Left lung (tissue), 10 donors: ENCODE measurements around the gene NUMB. TPM values are rescaled to one million over a fixed set of nuclear protein-coding genes. Genes with fewer than 3 reads are reported as not detected.

ENCODE experiments used
- ATAC-seq: fragments of 200-7000 bp; cut with Tn5 transposase; one replicate; pipeline ENCODE4 v1.9.1; 2020; ENCODE audit warnings: moderate library complexity
- DNase-seq, 4 donors: peaks; one replicate each; pipeline ENCODE4 v3.0.0-alpha.2; 2013 to 2020
- H3K27ac ChIP-seq, 2 donors: fragments of 200-600 bp; sonication (generic) in 1 of 2; one replicate each; pipeline versions ENCODE4 v1.5.0 to v1.8.0; 2020 to 2021
- H3K27me3 ChIP-seq, 2 donors: fragments of 200-600 bp; sonication (generic) in 1 of 2; one replicate each; pipeline versions ENCODE4 v1.5.0 to v1.8.0; 2020 to 2021
- H3K36me3 ChIP-seq, 2 donors: fragments of 200-600 bp; sonication (generic) in 1 of 2; one replicate each; pipeline versions ENCODE4 v1.5.0 to v1.8.0; 2020 to 2021
- H3K4me1 ChIP-seq, 2 donors: fragments of 200-600 bp; one replicate each; pipeline ENCODE4 v1.8.0; 2021
- H3K4me3 ChIP-seq, 2 donors: fragments of 200-600 bp; sonication (generic) in 1 of 2; one replicate each; pipeline versions ENCODE4 v1.5.0 to v1.8.0; 2020 to 2021; ENCODE audit warnings: mild to moderate bottlenecking in 1 of 2
- H3K9me3 ChIP-seq, 2 donors: fragments of 200-600 bp; sonication (generic) in 1 of 2; one replicate each; pipeline versions ENCODE4 v1.5.0 to v1.8.0; 2020 to 2021
- intact Hi-C, 2 donors: fragments of 100-400 bp; cut with DNase I; formaldehyde crosslinking; loops; one replicate each; pipeline versions ENCODE4 v1.11.2 to v1.14.2; 2022
- polyA plus RNA-seq, 6 donors: library from polyadenylated mRNA; unstranded; fragments of 120-200 nt; gene quantifications; one replicate each; pipeline ENCODE4 v1.2.1, GENCODE V29; 2013; ENCODE audit not compliant: insufficient read length in 6 of 6
- total RNA-seq, 2 donors: library from RNA; stranded (reverse); fragmentation: NEBNext Ultra II Directional; extraction: Animal tissue kit (Norgen Biotek cat#: 25700); gene quantifications; one replicate each; pipeline ENCODE4 v1.2.1, GENCODE V29; 2021
- TF ChIP-seq, protein P1 (sequence below), 2 donors: fragments of 200-600 bp; sonication (generic) in 1 of 2; IDR thresholded peaks; one replicate each; pipeline versions ENCODE4 v1.5.0 to v1.8.0; 2021; ENCODE audit warnings: antibody characterized with exemption in 2 of 2
- donor health status: DM: no; HTN: yes; CAD: no.
- donor health status: DM: no; HTN: no; CAD: no.

The NUMB gene
- total and polyA plus RNA-seq, 8 donors = 91.0 to 121 (median 105) TPM

DNA sequence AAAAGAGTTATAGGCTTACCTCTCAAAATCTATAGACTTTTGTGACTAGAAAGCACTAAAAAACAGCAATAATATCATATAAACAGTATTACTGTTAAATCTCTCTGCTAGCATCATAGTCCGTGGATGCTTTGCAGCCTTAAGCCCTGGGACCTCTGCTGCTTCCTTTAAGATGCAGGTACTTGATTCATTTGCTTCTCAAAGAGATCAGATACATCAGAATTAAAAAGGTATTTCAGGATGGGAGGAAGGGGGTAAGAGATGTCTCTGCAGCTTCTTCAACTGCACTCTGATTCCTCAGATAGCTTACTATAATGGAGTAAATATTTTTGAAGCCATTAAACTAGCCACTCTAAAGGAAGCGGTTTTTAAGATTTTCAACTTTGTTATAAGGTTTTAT, 171.7 kb downstream of the NUMB start:
- ATAC-seq (no peak), DNase-seq (no peak)
- TF ChIP-seq, protein P1, sequence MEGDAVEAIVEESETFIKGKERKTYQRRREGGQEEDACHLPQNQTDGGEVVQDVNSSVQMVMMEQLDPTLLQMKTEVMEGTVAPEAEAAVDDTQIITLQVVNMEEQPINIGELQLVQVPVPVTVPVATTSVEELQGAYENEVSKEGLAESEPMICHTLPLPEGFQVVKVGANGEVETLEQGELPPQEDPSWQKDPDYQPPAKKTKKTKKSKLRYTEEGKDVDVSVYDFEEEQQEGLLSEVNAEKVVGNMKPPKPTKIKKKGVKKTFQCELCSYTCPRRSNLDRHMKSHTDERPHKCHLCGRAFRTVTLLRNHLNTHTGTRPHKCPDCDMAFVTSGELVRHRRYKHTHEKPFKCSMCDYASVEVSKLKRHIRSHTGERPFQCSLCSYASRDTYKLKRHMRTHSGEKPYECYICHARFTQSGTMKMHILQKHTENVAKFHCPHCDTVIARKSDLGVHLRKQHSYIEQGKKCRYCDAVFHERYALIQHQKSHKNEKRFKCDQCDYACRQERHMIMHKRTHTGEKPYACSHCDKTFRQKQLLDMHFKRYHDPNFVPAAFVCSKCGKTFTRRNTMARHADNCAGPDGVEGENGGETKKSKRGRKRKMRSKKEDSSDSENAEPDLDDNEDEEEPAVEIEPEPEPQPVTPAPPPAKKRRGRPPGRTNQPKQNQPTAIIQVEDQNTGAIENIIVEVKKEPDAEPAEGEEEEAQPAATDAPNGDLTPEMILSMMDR (IDR thresholded peaks at IDR 0.05) = no peak
- no peak overlapping the region for H3K27ac ChIP-seq
- intact Hi-C loops = no loop called here
- no peak overlapping the region for H3K4me3 ChIP-seq
- no peaks in the 10 kb centered on the region for H3K9me3 ChIP-seq
- no peaks in the 10 kb centered on the region for H3K27me3 ChIP-seq
- H3K4me1 ChIP-seq = no peaks in the 10 kb centered on the region
- peaks cover 0 to 84% of the 10 kb centered on the region in 2 donors for H3K36me3 ChIP-seq

DNA sequence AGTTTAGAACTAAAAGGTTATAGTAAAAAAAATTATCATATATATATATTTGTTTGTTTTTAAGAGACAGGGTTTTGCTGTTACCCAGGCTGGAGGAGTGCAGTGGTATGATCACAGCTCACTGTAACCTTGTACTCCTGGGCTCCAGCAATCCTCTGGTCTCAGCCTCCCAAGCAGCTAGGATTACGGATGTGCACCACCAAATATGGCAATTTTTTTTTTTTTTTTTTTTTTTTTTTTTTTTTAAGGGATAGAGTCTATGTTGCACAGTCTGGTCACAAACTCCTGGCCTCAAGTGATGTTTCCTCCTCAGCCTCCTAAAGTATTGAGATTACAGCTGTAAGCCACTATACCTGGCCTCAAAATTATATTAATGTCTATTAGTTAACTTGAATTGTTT, 172.4 kb downstream of the NUMB start:
- Histone ChIP-seq H3K36me3 (peaks cover 0 to 84% of the 10 kb centered on the region in 2 donors), H3K9me3 (no peaks in the 10 kb centered on the region), H3K27me3 (no peaks in the 10 kb centered on the region), H3K4me1 (no peaks in the 10 kb centered on the region), H3K27ac (no peak overlapping the region), H3K4me3 (no peak overlapping the region)
- no peak for DNase-seq
- TF ChIP-seq, protein P1 (IDR thresholded peaks at IDR 0.05) = no peak
- intact Hi-C loops = no loop called here
- no peak for ATAC-seq

DNA sequence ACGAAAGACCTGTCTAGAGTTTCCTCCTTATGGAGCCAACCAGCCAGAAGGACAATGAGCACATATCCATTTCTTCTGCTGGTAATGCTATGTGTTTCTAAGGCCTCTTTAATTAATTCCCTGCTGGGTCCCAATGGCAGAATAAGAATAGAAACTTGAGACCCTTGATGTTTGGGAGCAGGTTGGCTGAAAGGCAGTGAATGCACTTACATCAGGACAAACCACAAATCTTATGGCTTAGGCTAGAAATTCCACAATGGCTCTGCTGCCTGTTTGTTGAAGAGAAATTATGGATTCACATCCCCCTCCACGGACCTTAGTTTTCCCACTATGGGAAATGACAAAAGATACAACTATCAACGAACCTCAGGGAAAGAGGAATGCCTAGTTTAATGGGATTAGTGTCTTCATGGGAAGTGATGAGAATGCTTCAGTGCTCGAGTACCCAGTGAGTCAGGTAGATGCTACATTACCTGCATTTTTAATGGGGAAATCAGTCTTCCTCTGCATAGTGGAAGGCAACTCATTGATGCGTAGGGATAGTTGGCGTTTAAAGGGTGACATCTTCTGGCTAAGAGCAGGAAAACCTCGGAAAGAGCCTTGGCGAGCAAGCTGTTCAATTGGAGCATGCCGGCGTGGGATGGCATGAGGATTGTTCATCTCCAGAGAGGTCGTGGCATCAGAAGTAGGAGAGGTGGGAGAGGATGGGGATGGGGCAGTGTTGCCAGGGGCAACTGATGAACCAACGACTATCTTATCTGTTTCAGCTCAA, 174.6 kb downstream of the NUMB start:
- Histone ChIP-seq H3K27ac (no peak overlapping the region), H3K4me1 (no peaks in the 10 kb centered on the region), H3K9me3 (no peaks in the 10 kb centered on the region), H3K4me3 (no peak overlapping the region), H3K36me3 (peaks cover 0 to 96% of the 10 kb centered on the region in 2 donors), H3K27me3 (no peaks in the 10 kb centered on the region)
- peak in 1 of 4 donors; percentile 19 for DNase-seq
- intact Hi-C loops = no loop called here
- ATAC-seq = no peak
- TF ChIP-seq, protein P1 (IDR thresholded peaks at IDR 0.05) = no peak

DNA sequence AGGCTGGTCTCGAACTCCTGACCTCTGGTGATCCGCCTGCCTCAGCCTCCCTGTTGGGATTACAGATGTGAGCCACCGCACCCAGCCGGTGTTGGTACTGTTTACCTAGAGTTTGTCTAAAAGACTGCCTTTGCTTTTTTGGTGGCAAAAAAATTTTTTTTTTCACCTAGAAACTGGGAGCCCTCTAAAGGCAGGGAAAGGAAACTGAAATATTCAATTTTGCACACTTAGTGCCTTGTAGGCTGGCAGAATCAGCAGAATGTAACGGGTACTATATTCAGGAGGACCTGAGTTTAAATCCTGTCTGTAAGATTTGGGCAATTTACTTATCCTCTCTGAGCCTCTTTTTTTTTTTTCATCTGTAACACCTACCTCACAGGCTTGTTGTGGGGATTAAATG, 177.4 kb downstream of the NUMB start:
- peaks cover 0 to 100% of the 10 kb centered on the region in 2 donors for H3K36me3 ChIP-seq
- intact Hi-C loops = no loop called here
- no peak overlapping the region for H3K27ac ChIP-seq
- no peak for ATAC-seq
- H3K9me3 ChIP-seq = no peaks in the 10 kb centered on the region
- H3K4me1 ChIP-seq = no peaks in the 10 kb centered on the region
- no peak for DNase-seq
- H3K27me3 ChIP-seq = no peaks in the 10 kb centered on the region
- no peak overlapping the region for H3K4me3 ChIP-seq
- TF ChIP-seq, protein P1 (IDR thresholded peaks at IDR 0.05) = no peak

DNA sequence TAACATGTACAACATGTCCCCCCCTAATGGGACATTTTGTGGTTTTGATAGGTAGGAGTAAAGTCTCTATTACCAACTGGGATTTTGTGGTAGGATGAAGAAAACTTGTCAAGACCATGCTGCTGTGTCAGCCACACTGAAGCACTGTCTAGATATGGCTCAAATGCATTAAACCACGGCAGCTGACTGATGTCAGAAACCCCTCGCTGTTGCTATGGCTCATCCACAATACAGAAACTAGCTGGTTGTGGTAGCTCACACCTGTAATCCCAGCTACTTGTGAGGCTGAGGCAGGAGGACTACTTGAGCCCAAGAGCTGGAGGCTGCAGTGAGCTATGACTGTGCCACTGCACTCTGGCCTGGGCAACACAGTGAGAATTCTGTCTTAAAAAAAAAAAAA, 181.0 kb downstream of the NUMB start:
- Histone ChIP-seq H3K36me3 (peaks cover 0 to 100% of the 10 kb centered on the region in 2 donors), H3K27ac (no peak overlapping the region), H3K4me1 (no peaks in the 10 kb centered on the region), H3K9me3 (no peaks in the 10 kb centered on the region), H3K27me3 (no peaks in the 10 kb centered on the region), H3K4me3 (no peak overlapping the region)
- ATAC-seq = no peak
- intact Hi-C loops = no loop called here
- no peak for DNase-seq
- TF ChIP-seq, protein P1 (IDR thresholded peaks at IDR 0.05) = no peak
